Measurements from ENCODE around the gene KSR1.
"Not testable (repeated sequence)": the region's sequence is repeated elsewhere in the genome, so short reads cannot be mapped to it uniquely, and the experiment has no call there.

The KSR1 gene

GRCh38 chr17:27646232-27646631, 190.0 kb downstream of the KSR1 start:
- DNase-seq, result no peak

- DNase-seq, result peak; percentile 78
These were observed 191.5 kb downstream of the KSR1 start for GRCh38 chr17:27647765-27648164.

DNA sequence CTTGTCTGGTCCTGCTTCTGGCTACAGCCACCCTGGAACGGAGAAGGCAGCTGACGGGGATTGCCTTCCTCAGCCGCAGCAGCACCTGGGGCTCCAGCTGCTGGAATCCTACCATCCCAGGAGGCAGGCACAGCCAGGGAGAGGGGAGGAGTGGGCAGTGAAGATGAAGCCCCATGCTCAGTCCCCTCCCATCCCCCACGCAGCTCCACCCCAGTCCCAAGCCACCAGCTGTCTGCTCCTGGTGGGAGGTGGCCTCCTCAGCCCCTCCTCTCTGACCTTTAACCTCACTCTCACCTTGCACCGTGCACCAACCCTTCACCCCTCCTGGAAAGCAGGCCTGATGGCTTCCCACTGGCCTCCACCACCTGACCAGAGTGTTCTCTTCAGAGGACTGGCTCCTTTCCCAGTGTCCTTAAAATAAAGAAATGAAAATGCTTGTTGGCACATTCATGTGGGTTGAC, 192.9 kb downstream of the KSR1 start:
- not testable (repeated sequence) for DNase-seq

GRCh38 chr17:27649929-27650328, 193.7 kb downstream of the KSR1 start:
- DNase-seq, result no peak

- DNase-seq, result no peak
These were observed 194.6 kb downstream of the KSR1 start for GRCh38 chr17:27650836-27651235.

GRCh38 chr17:27651411-27652345, 195.4 kb downstream of the KSR1 start:
- peak; percentile 83 for DNase-seq

GRCh38 chr17:27653449-27653971, 197.3 kb downstream of the KSR1 start:
- not testable (repeated sequence) for DNase-seq

GRCh38 chr17:27654136-27654535, 197.9 kb downstream of the KSR1 start:
- DNase-seq, result no peak

DNA sequence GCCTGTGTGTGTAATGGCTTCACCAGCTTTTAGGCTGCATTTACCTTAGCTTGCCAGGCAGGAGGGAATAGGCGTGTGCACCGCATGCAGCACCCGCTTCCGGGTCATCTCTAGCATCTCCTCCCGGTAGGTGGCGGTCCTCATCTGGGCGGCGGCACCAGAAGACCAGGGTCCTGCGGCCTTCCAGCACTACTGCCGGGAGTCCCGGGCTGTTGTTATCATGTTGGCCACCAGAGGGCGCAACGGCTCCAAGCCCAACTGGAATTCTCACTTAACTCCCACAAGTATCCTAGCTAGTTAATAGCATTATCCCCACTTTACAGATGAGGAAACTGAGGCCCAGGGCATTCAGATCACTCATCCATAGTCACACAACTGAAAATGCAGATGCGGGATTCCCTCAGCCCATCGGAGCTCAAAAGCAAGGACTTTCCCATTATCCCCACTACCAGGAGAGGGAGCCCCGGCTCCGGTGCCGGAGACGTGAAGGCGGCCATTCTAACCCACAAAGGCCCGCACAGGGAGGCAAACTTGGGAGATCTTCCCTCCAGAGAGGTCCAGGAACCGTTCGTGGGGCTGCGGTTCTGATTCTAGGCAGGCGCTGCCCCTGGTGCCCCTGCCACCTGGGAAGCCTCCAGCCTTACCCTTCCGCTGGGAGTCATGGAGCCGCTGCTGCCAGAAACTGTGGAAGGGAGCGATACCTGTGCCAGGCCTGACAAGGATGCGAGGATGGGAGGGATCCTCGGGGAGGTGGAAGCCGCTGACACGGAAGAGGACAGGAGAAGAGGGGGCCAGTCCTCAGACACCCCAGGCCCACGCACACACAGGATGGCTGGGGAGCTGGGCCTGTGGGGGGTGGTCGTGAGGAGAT, 198.6 kb downstream of the KSR1 start:
- DNase-seq, result peak; percentile 88

DNA sequence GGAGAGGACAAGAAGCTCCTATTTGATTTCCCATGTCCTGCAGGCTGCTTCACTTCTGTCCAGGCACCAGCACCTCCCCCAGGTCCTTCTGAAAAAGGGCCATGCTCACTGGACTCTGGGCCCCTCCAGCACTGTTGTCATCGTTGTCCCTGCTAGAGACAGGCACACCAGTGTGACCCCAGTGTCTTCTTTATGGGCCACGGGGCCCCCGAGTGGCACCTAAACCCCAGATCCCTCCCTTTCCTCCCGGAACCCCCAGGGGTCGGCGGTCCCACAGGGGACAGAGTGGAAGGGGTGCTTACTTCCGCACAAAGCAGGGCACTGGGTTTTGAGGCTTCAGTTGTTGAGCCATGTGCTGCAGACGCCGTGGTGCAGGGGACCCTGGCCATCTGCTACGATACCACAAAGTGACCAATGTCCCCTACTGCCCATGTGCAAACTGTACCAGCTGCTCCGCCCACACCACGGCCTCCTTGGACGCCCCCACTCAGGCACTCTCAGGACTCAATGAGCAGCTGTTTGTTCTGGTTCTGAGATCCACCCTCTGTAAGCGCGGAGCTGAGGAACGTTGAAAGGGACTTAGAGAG, 199.4 kb downstream of the KSR1 start:
- DNase-seq, result not testable (repeated sequence)

DNA sequence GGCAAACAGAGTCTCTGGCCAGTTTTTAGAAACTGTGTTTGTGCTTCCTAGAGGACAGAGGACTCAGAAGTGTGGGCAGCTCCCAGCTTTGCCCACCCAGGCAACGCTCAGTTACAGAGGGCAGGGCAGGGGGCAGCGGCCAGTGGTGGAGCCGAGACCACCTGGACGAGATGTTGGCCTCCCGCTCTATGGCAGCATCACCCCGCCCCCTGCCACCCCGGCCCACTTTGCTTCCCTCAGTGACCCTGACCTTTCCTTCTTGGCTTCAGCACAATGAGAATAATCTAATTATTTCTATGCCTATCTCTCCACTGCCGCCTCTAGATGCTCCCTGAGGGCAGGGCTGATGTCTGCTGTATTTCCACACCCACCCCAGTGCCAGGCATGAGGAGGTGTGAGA, 200.4 kb downstream of the KSR1 start:
- DNase-seq, result not testable (repeated sequence)

DNA sequence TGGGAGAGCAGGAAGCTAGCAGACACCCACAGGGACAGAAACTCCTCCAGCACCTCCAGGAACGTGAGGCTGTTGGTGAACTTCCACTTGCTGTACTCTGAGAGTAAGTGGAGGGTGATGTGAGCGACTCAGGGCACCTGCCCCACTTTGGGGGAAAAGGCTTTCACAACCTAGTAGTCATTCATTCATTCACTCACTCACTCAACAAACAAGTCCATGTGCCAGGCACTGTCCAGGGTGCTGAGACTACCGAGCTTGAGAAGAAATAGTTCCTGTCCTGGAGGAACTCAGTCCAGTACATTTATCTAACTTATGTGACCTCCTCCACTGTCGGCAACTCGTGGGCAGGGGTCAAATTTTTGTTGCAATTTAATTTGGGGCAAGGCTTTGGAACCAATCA, 201.4 kb downstream of the KSR1 start:
- peak; percentile 33 for DNase-seq

DNA sequence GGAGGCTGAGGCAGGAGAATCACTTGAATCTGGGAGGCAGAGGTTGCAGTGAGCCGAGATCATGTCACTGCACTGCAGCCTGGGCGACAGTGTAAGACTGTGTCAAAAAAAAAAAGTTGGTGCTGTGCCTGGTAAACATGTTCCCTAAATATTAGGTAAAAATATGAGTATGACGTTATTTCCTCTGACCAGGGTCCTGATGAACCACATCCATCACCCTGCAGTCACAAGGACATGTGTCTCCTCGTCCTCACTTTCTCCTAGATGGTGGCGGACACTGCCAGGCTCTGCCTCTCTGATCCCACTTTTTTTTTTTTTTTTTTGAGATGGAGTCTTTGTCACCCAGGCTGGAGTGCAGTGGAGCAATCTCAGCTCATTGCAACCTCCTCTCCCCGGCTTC, 203.4 kb downstream of the KSR1 start:
- DNase-seq, result no peak

- DNase-seq, result no peak
These were observed 204.2 kb downstream of the KSR1 start for GRCh38 chr17:27660436-27660835.

- no peak for DNase-seq
These were observed 207.8 kb downstream of the KSR1 start for GRCh38 chr17:27663936-27664605.

DNA sequence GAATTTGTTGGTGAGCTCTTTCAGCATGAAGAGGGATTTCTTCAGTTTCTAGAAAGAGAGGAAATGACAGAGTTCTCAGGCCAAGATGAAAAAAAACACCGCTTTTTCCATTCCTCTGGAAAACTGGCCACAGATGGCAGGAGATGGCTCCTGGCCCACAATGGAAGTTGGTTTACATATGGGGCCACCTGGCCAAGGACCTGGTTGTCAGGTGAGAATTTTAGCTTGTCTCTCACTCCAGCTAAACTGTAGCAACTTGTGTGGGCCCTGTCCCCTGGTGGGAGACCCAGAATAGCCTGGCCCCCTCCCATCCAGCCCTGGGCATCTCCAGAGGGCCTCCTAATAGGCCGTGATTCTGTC, 208.3 kb downstream of the KSR1 start:
- DNase-seq, result no peak

- DNase-seq, result no peak
These were observed 209.3 kb downstream of the KSR1 start for GRCh38 chr17:27665549-27665948.

- DNase-seq, result not testable (repeated sequence)
These were observed 210.0 kb downstream of the KSR1 start for GRCh38 chr17:27666270-27666669.

DNA sequence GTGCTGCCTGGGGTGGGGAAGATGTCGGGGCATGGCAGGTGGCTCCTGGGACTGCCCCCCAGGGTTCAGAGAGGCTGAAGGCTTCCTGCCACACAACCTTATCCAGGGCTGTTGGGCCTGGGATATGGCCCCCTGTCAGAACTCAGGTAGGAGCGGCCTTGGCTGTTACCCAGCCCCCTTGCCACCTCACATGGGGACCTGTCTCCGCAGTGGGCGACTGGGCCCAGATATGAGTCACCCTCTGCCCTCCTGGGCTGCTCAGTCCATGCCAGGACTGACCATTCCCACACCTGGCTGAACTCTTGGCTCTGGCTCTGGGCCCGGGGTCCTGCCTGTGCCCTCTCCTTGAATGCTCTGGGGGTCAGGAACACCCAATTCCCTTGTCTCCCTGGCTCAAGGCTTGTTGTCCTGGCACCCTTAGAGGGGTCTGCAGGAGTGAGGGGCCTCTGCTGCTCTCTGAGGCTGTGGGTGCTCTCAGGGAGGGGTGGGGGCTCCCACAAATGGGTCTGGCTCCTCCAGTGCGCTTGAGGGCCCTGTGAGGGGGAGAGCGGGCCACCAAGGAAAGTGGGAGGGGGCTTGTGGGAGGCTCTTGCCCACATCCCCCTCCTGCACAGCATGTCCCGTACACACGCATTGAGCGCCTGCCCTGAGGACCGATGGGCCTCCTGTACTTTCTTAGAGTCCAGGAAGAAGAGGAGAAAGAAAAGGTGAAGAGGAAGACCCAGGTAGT, 210.7 kb downstream of the KSR1 start:
- DNase-seq, result no peak

- no peak for DNase-seq
These were observed 211.6 kb downstream of the KSR1 start for GRCh38 chr17:27667656-27668487.

GRCh38 chr17:27668488-27668823, 212.2 kb downstream of the KSR1 start:
- no peak for DNase-seq

Measured in hematopoietic multipotent progenitor cell treated with erythropoietin and hydrocortisone succinate and interleukin-3 and kit ligand, for 8 days (in vitro differentiated cells).